PC-9 (cell line): Measurements from ENCODE around the gene CACNA1E. TPM values are rescaled to one million over a fixed set of nuclear protein-coding genes. Genes with fewer than 3 reads are reported as not detected.
"Not testable (repeated sequence)": the region's sequence is repeated elsewhere in the genome, so short reads cannot be mapped to it uniquely, and the experiment has no call there.

Experiments used
- BruUV-seq: library from RNA; stranded (reverse); fragments of 400-500 nt; replicated peaks from 2 replicates; lab custom pipeline; 2021; lab: Mats Ljungman, UMichigan
- CTCF ChIA-PET: fragments of 300-600 bp; sonication (Branson Sonifier 250); formaldehyde crosslinking; loops from one replicate; lab custom pipeline; 2022; ENCODE audit warnings: antibody characterized with exemption; lab: Charles Lee
- POLR2A ChIA-PET: fragments of 300-600 bp; sonication (Branson Sonifier 250); formaldehyde crosslinking; loops from one replicate; lab custom pipeline; 2022; ENCODE audit warnings: antibody characterized with exemption; ENCODE audit not compliant: unreplicated experiment; lab: Charles Lee
- DNase-seq, 2 experiments: peaks; one replicate each; pipeline versions ENCODE4 v3.0.0 to v3.0.0-alpha.2; 2015 to 2022; ENCODE audit warnings: mixed read lengths in 1 of 2
- H2AFZ ChIP-seq: fragments of 200-600 bp; sonication (generic); 2 replicates; pipeline ENCODE4 v1.8.1; 2017; ENCODE audit warnings: antibody characterized with exemption
- H3F3A ChIP-seq: fragments of 200-600 bp; sonication (generic); 2 replicates; pipeline ENCODE4 v1.8.1; 2017; ENCODE audit warnings: antibody characterized with exemption, mild to moderate bottlenecking, low read depth; ENCODE audit not compliant: insufficient read depth
- H3K27ac ChIP-seq: fragments of 200-600 bp; sonication (generic); 2 replicates; pipeline ENCODE4 v1.6.1; 2016; ENCODE audit warnings: mixed run types
- H3K27me3 ChIP-seq: fragments of 200-600 bp; sonication (generic); 2 replicates; pipeline ENCODE4 v1.6.1; 2016; ENCODE audit warnings: low read depth, mixed run types; ENCODE audit not compliant: insufficient read depth
- H3K36me3 ChIP-seq: fragments of 200-600 bp; sonication (generic); 2 replicates; pipeline ENCODE4 v1.6.1; 2016; ENCODE audit warnings: low read depth, mixed run types
- H3K4me1 ChIP-seq: fragments of 200-600 bp; sonication (generic); replicated peaks from 2 replicates; pipeline ENCODE4 v1.6.1; 2016; ENCODE audit warnings: mixed run types; ENCODE audit not compliant: insufficient read depth
- H3K4me2 ChIP-seq: fragments of 200-600 bp; sonication (generic); 2 replicates; pipeline ENCODE4 v1.6.1; 2017; ENCODE audit warnings: mixed run types
- H3K4me3 ChIP-seq: fragments of 200-600 bp; sonication (generic); 2 replicates; pipeline ENCODE4 v1.6.1; 2016; ENCODE audit warnings: mixed run types
- H3K79me2 ChIP-seq: fragments of 200-600 bp; sonication (generic); 2 replicates; pipeline ENCODE4 v1.6.1; 2017; ENCODE audit warnings: low read depth, mixed run types
- H3K9me2 ChIP-seq: fragments of 200-600 bp; sonication (generic); 2 replicates; pipeline ENCODE4 v1.8.1; 2017; ENCODE audit warnings: mild to moderate bottlenecking; ENCODE audit not compliant: insufficient read depth
- H3K9me3 ChIP-seq: fragments of 200-600 bp; sonication (generic); 2 replicates; pipeline ENCODE4 v1.8.1; 2016; ENCODE audit warnings: low read depth; ENCODE audit not compliant: insufficient read depth
- H4K20me1 ChIP-seq: fragments of 200-600 bp; sonication (generic); 2 replicates; pipeline ENCODE4 v1.8.1; 2017; ENCODE audit not compliant: insufficient read depth
- CTCF ChIP-seq: fragments of 200-600 bp; sonication (generic); conservative IDR thresholded peaks from 2 replicates; pipeline ENCODE4 v1.6.1; 2017; ENCODE audit warnings: mixed run types, antibody characterized with exemption, mild to moderate bottlenecking, moderate library complexity
- EZH2 ChIP-seq: fragments of 200-600 bp; sonication (generic); IDR thresholded peaks from 2 replicates; pipeline ENCODE4 v1.8.0; 2017; ENCODE audit warnings: antibody characterized with exemption, low read depth
- intact Hi-C: fragments of 100-400 bp; cut with micrococcal nuclease; formaldehyde crosslinking; loops from one replicate; pipeline ENCODE4 v1.10.0; 2022; ENCODE audit not compliant: unreplicated experiment
- total RNA-seq: library from RNA; stranded (reverse); gene quantifications from 2 replicates; pipeline ENCODE4 v1.2.3, GENCODE V29; 2021

The CACNA1E gene
- total RNA-seq, 1 experiment from 2014 or later, result not detected

GRCh38 chr1:181541458-181541857 lies 58.1 kb downstream of the CACNA1E start:
- BruUV-seq, result no TSS peak
- H3K79me2 ChIP-seq, result no peaks in the 10 kb centered on the region
- intact Hi-C loops, result no loop called here
- CTCF ChIA-PET, result no interaction called here
- H3K4me1 ChIP-seq, result no peaks in the 10 kb centered on the region
- DNase-seq, result no peak
- H3K27me3 ChIP-seq, result peaks cover 14% of the 10 kb centered on the region
- H2AFZ ChIP-seq, result no peak overlapping the region
- no peaks in the 10 kb centered on the region for H4K20me1 ChIP-seq
- H3K4me3 ChIP-seq, result no peak overlapping the region
- TF ChIP-seq CTCF (no peak), EZH2 (no peak)
- no peaks in the 10 kb centered on the region for H3F3A ChIP-seq
- H3K36me3 ChIP-seq, result no peaks in the 10 kb centered on the region
- POLR2A ChIA-PET, result no interaction called here
- H3K9me2 ChIP-seq, result no peaks in the 10 kb centered on the region
- no peaks in the 10 kb centered on the region for H3K9me3 ChIP-seq
- H3K27ac ChIP-seq, result no peak overlapping the region
- H3K4me2 ChIP-seq, result no peak overlapping the region

GRCh38 chr1:181541947-181542346 lies 58.6 kb downstream of the CACNA1E start:
- Histone ChIP-seq H3K9me3 (no peaks in the 10 kb centered on the region), H4K20me1 (no peaks in the 10 kb centered on the region), H2AFZ (no peak overlapping the region), H3K9me2 (no peaks in the 10 kb centered on the region), H3K79me2 (no peaks in the 10 kb centered on the region), H3K27me3 (peaks cover 19% of the 10 kb centered on the region), H3K4me2 (no peak overlapping the region), H3K4me3 (no peak overlapping the region), H3K27ac (no peak overlapping the region), H3F3A (no peaks in the 10 kb centered on the region), H3K36me3 (no peaks in the 10 kb centered on the region), H3K4me1 (no peaks in the 10 kb centered on the region)
- CTCF ChIA-PET, result no interaction called here
- no TSS peak for BruUV-seq
- intact Hi-C loops, result no loop called here
- no peak for DNase-seq
- POLR2A ChIA-PET, result no interaction called here
- no peak for TF ChIP-seq CTCF
- no peak for TF ChIP-seq EZH2

- H3K4me1 ChIP-seq, BruUV-seq, DNase-seq, H2AFZ ChIP-seq, H3K4me3 ChIP-seq, H4K20me1 ChIP-seq, intact Hi-C loops, H3K4me2 ChIP-seq, H3K27ac ChIP-seq, H3K9me2 ChIP-seq, H3F3A ChIP-seq, CTCF ChIA-PET, H3K9me3 ChIP-seq, H3K36me3 ChIP-seq, POLR2A ChIA-PET, H3K79me2 ChIP-seq: not testable (repeated sequence)
- H3K27me3 ChIP-seq, result peaks cover 24% of the 10 kb centered on the region
Measured at GRCh38 chr1:181542406-181542805, 59.1 kb downstream of the CACNA1E start.

- Histone ChIP-seq H3K9me2 (no peaks in the 10 kb centered on the region), H3K36me3 (no peaks in the 10 kb centered on the region), H4K20me1 (no peaks in the 10 kb centered on the region), H3K4me2 (no peak overlapping the region), H3K4me3 (no peak overlapping the region), H3K27ac (no peak overlapping the region), H3F3A (no peaks in the 10 kb centered on the region), H3K27me3 (peaks cover 39% of the 10 kb centered on the region), H2AFZ (no peak overlapping the region), H3K9me3 (no peaks in the 10 kb centered on the region), H3K4me1 (no peaks in the 10 kb centered on the region), H3K79me2 (no peaks in the 10 kb centered on the region)
- no TSS peak for BruUV-seq
- ChIA-PET CTCF (no interaction called here), POLR2A (no interaction called here)
- TF ChIP-seq EZH2 (no peak), CTCF (no peak)
- DNase-seq, result no peak
- intact Hi-C loops, result no loop called here
Measured at GRCh38 chr1:181545395-181545794, 62.1 kb downstream of the CACNA1E start.
